ENCODE data around the gene ADAR.

DNA sequence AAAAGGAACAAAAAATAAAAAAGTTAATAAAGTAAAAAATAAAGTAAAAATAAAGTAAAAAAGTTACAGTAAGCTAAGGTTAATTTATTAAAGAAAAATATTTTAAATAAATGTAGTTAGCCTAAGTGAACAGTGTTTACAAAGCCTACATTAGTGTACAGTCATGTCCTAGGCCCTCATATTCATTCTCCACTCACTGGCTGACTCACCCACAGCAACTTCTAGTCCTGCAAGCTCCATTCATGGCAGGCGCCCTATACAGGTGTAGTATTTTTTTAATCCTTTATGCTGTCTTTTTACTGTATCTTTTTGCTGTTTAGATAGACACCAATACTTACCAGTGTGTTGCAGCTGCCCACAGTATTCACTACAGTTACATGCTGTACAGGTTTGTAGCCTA is 12.4 kb downstream of the ADAR start:
- TF ChIP-seq EZH2 (IDR thresholded peaks at IDR 0.05) = no peak
- no peak for TF ChIP-seq POLR2AphosphoS5 (IDR thresholded peaks at IDR 0.05; ENCODE audit: borderline replicate concordance, low read depth, low read length)
